GM21786 (cell line): Measurements from ENCODE around the gene FOXN1.
"Not testable (repeated sequence)": the region's sequence is repeated elsewhere in the genome, so short reads cannot be mapped to it uniquely, and the experiment has no call there.

Experiments
- ATAC-seq: cut with Tn5 transposase; IDR thresholded peaks from one replicate; pipeline ENCODE4 v1.9.1; 2021; ENCODE audit not compliant: unreplicated experiment

Gene FOXN1

GRCh38 chr17:28522281-28522680 is 16.1 kb downstream of the FOXN1 start:
- ATAC-seq = not testable (repeated sequence)

GRCh38 chr17:28523186-28523585 is 17.0 kb downstream of the FOXN1 start:
- ATAC-seq = no peak

- ATAC-seq = no peak
Measured at GRCh38 chr17:28523876-28524275, 17.7 kb downstream of the FOXN1 start.

- ATAC-seq = no peak
Measured at GRCh38 chr17:28524476-28525424, 18.6 kb downstream of the FOXN1 start.

GRCh38 chr17:28526381-28526780 is 20.2 kb downstream of the FOXN1 start:
- ATAC-seq = no peak

- no peak for ATAC-seq
Measured at GRCh38 chr17:28527181-28527681, 21.1 kb downstream of the FOXN1 start.

- no peak for ATAC-seq
Measured at GRCh38 chr17:28527859-28528258, 21.7 kb downstream of the FOXN1 start.

- ATAC-seq = no peak
Measured at GRCh38 chr17:28528327-28529012, 22.3 kb downstream of the FOXN1 start.

- ATAC-seq = no peak
Measured at GRCh38 chr17:28529013-28529400, 22.9 kb downstream of the FOXN1 start.

GRCh38 chr17:28530250-28530649 is 24.1 kb downstream of the FOXN1 start:
- no peak for ATAC-seq

GRCh38 chr17:28530926-28531325 is 24.8 kb downstream of the FOXN1 start:
- ATAC-seq = no peak

GRCh38 chr17:28532050-28532960 is 26.2 kb downstream of the FOXN1 start:
- ATAC-seq = no peak

- no peak for ATAC-seq
Measured at GRCh38 chr17:28533091-28533807, 27.1 kb downstream of the FOXN1 start.

- no peak for ATAC-seq
Measured at GRCh38 chr17:28534740-28535375, 28.7 kb downstream of the FOXN1 start.

- no peak for ATAC-seq
Measured at GRCh38 chr17:28536532-28537218, 30.5 kb downstream of the FOXN1 start.

GRCh38 chr17:28537219-28537610 is 31.1 kb downstream of the FOXN1 start:
- no peak for ATAC-seq

- no peak for ATAC-seq
Measured at GRCh38 chr17:28538296-28538895, 32.2 kb downstream of the FOXN1 start.

- no peak for ATAC-seq
Measured at GRCh38 chr17:28540231-28540630, 34.1 kb downstream of the FOXN1 start.

GRCh38 chr17:28541439-28541838 is 35.3 kb downstream of the FOXN1 start:
- no peak for ATAC-seq
